C1 segment of cervical spinal cord (tissue), 14 donors: ENCODE data around the gene GRM7.
"Not testable (repeated sequence)": the region's sequence is repeated elsewhere in the genome, so short reads cannot be mapped to it uniquely, and the experiment has no call there.

Experiments
- DNase-seq, 14 donors: peaks; one replicate each; lab custom pipeline; 2025; lab: John Stamatoyannopoulos, UW

GRM7 gene

DNA sequence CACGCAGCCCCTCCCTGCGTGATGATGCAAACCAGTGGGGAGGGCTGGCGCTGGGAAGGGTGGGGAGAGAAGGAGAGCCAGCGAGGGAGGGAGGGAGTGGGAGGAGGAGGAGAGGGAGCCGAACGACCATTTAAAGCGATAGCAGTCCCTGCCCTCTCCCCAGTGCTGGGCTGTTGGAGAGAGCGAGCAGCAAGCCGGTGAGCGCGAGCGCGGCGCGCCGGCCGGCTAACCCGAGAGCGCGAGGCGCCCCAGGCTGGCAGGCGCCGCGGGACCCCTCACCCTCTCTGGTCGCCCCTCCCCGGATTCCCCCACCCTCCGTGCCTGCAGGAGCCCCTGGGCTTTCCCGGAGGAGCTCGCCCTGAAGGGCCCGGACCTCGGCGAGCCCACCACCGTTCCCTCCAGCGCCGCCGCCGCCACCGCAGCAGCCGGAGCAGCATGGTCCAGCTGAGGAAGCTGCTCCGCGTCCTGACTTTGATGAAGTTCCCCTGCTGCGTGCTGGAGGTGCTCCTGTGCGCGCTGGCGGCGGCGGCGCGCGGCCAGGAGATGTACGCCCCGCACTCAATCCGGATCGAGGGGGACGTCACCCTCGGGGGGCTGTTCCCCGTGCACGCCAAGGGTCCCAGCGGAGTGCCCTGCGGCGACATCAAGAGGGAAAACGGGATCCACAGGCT, at the start of gene GRM7:
GRM7 (plus strand) TSS at position 162 of the 671 bp plus-strand sequence.
- DNase-seq = peak in 4 of 14 donors; percentile 3 to 15 (median 8)

DNA sequence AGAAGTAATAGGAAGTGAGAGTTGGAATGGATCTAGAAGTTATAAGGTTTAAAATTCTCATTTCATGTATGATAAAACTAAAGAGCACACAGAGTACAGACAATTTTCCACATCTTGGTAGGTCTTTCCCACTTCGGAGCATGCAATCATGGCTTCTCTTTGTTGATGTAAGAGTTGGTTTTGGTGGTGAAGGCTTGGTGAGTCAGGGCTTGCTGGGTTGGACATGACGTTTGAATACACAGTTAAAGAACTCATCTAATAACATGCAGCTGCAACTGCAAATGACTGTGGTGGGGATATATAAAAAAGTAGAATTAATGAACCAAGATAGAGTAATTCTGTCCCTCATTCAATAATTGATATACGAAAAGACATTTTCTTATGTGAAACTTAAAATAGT, 39.5 kb upstream of the GRM7 start:
- no peak for DNase-seq

DNA sequence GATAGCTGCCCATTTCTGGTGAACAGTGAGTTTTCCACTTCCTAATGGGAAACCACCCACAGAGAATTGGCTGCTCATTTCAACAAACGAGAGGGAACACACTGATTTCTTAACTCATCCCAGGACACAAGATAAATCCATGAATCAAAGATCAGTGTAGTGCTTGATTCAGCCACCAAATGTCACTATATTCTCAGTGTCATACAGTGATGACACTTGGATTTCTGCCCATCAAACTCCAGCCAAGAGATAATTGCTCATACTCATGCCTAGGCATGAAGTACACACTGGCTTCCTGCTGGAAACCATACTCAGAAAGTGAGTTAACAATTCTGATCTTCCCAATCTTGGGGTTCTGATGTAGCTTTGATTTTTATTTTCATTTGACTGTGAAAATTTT, 35.4 kb upstream of the GRM7 start:
- no peak for DNase-seq

DNA sequence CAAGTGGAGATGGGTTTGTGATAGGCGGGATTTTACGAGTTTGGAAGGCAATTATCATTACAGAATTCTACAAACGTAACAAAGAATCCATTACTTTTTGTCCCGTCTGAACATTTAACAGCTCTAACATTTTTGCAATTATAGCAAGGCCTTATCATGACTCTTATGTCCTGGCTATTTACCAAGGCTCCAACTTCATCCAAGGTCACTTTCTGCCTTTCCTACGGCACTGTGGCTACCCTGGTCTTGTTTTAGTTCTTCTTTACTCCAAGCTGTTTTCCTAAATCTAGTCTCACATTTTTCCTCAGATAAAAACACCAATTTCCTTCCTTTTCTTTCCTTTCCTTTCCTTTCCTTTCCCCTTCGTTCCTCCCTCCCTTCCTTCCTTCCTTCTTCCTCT, 33.5 kb upstream of the GRM7 start:
- no peak for DNase-seq

DNA sequence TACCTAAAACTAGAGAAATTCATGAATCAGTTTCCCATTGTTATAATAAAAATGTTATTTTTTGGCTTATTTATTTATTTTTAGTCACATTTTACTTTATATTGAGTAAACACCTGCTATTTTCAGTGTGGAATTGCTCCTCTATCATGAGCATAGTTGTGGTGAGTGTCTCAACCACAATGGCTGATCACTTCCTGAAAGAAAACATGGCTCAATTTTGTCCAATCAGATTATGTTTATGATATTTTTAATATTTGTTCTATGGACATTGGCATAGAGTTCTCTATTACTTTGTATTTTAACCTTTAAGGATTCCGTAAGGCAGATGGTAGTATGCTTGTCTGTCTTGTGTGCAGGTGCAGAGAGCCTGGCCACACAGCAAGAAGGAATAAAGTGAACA, 16.2 kb upstream of the GRM7 start:
- DNase-seq = no peak

DNA sequence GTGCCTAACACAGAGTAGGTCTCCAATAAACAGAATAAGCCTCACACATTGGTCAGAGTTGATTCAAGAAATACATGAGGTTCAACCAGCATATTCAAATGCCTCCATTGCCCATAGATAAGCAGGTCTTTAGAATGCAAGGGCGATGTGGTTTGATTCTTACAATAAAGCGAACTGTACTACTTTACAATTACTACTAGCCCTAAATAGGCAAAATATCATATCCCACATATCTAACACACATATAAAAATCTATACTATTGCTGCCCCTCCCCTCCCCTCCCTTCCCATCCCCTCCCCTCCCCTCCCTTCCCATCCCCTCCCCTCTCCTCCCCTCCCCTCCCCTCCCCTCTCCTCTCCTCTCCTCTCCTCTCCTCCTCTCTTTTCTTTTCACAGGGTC, 6.7 kb upstream of the GRM7 start:
- no peak for DNase-seq

- no peak for DNase-seq
Measured at GRCh38 chr3:6857510-6857909, 3.4 kb upstream of the GRM7 start.

GRCh38 chr3:6860149-6860953, 564 bp upstream of the GRM7 start:
- no peak for DNase-seq

GRCh38 chr3:6861625-6862000, 698 bp downstream of the GRM7 start:
- DNase-seq = no peak

- no peak for DNase-seq
Measured at GRCh38 chr3:6862041-6862879, 1.3 kb downstream of the GRM7 start.

DNA sequence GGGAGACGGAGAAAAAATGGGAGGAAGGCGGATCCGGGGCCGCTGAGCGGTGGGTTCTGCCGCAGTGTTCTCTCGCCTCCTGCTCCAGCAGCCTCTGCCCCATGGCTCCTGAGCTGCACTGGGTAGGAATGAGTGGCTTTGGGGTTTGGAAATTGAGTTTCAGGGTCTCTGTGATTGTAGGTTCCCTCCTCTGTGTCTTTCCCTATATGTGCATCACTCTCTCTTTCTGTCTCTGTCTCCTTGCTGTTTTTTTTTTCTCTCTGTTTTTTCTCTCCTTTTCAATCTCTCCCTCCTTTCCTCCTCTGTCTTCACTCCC, 1.9 kb downstream of the GRM7 start:
- no peak for DNase-seq

- DNase-seq = no peak
Measured at GRCh38 chr3:6867269-6867668, 6.4 kb downstream of the GRM7 start.

- no peak for DNase-seq
Measured at GRCh38 chr3:6878731-6879130, 17.8 kb downstream of the GRM7 start.

DNA sequence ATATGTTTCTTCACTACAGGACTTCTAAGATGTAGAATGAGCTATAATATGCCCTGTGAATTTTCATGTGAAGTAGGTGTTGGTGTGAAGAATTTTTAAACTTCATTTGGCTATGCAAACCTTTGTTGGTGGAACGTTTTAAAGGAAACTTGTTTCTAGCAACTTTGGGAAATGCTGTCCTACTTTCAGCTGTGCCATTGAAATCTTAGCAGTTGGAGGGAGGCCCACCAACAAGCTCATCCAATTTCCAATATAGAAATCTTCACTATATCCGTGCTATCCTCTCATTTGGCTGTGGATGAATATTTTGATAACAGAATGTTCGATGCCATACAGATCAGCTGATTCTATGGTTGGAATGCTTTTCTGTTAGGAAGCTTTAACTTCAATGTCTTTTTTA, 51.3 kb downstream of the GRM7 start:
- no peak for DNase-seq

GRCh38 chr3:6915898-6916297, 55.0 kb downstream of the GRM7 start:
- no peak for DNase-seq

DNA sequence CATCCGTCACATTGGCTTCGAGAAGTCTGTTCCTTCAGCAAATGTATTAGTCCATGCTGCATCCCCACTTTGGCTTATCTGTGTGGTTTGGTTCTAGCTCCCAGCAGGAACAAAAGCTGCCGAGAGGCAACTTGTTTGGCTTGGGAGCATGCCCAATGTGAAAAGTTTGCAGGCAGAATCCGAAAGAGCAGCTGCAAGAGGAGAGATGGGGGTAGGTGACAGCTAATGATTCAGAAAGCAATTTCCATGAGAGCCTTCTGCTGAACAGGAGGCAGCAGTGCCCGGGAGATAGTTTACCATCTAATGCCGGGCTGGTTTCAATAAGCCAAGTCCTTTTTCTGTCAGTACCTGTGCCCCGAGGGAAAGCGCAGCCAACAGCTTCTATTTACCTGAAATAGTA, 60.2 kb downstream of the GRM7 start:
- peak in 1 of 14 donors; percentile 7 for DNase-seq

DNA sequence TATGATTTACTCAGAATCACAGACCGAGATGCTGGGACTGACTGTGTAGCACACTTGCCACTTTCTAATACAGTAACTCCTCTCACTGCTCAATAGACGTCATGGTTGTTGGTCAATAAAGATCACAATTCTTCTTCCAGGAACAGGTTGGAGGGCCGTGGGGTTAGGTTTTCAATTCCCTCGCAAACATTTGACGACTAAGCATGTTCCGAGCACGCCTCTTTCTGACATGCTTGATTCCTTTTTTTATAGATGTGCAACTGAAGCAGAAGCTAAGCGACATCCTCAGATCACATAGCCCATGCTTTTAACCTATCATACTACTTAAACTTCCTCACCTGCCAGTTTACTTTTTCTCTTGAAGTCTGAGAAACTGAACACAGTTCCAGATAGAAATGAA, 61.0 kb downstream of the GRM7 start:
- DNase-seq = no peak

DNA sequence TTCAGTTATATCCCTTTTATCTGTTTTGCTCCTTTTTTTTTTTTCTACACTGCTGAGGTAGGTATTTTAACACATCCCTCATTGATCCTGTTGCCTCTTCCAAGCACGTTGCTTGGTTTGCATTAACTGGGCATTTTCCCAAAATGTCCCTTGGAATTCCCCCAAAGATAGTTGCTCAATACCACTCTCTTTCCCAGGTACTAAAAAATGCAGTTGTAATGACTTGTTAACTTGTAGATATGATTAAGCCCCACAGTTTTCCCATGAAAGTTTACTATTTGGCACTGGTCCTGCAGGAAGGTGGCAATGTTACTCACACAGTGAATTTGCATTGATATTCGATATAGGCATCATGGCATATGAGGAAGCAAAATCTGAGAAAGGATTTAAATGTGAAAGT, 67.1 kb downstream of the GRM7 start:
- no peak for DNase-seq

GRCh38 chr3:6929918-6930317, 69.0 kb downstream of the GRM7 start:
- DNase-seq = no peak

DNA sequence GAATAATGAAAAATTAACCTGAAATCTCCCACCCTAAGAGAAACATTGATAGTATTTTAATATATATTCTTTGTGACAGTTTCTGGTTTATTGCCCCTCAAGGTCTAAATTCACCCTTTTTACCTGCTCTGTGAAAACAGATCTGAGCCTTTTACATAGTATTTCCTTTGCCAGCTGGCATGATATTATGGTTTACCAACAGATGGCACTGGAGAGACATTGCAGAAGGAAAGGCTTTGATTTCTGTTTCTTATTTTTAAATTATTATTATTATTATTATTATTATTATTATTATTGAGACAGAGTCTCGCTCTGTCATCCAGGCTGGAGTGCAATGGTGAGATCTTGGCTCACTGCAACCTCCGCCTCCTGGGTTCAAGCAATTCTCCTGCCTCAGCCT, 74.5 kb downstream of the GRM7 start:
- DNase-seq = not testable (repeated sequence)

- DNase-seq = no peak
Measured at GRCh38 chr3:6935970-6936369, 75.1 kb downstream of the GRM7 start.

GRCh38 chr3:6962801-6963200, 101.9 kb downstream of the GRM7 start:
- no peak for DNase-seq

DNA sequence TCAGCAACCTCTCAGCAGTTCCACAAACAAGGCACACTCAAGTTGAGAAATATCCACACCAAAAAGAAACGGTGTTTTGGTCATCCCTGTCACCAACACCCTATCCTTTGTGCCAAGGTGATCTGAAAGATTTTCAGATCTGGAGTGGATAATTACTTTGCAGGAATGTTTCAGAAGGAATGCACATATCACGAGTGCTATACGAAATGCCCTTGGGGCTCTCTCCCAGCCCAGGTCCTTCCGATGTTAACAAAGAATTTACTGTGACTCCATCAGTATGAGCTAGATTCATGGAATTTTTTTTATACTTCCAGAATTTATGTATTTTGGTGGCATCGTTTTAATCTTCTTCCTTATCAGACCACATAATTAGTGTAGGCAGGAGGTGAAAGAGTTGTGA, 105.0 kb downstream of the GRM7 start:
- DNase-seq = no peak
